ENCODE data around the gene NVL.
"Not testable (repeated sequence)": the region's sequence is repeated elsewhere in the genome, so short reads cannot be mapped to it uniquely, and the experiment has no call there.

NVL gene

DNA sequence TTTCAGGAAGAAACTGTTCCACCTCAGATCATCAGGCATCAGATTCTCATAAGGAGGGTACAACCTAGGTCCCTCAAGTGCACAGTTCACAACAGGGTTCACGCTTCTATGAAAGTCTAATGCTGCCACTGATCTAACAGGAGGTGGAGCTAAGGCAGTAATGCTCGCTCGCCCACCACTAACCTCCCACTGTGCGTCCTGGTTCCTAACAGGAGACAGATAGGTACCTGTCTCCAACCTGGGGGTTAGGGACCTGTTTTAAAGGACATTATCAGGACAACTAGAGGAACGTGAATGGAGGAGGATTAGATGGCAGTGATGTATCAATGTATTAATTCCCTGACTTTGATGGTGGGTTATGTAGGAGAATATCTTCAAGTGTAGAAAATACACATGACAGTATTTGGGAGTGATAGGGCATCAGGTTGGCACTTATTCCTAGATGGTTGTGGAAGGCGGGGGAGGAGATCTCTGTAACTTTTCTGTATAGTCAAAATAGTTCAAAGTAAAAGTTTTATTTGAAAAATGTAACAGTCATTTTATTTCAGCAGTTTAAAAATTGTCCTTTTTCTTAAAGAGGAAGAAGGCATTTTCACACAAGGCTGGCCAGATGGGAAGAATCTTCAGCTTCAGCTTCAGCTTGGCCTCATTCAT lies 103.0 kb downstream of the NVL start:
- DNase-seq: no peak

DNA sequence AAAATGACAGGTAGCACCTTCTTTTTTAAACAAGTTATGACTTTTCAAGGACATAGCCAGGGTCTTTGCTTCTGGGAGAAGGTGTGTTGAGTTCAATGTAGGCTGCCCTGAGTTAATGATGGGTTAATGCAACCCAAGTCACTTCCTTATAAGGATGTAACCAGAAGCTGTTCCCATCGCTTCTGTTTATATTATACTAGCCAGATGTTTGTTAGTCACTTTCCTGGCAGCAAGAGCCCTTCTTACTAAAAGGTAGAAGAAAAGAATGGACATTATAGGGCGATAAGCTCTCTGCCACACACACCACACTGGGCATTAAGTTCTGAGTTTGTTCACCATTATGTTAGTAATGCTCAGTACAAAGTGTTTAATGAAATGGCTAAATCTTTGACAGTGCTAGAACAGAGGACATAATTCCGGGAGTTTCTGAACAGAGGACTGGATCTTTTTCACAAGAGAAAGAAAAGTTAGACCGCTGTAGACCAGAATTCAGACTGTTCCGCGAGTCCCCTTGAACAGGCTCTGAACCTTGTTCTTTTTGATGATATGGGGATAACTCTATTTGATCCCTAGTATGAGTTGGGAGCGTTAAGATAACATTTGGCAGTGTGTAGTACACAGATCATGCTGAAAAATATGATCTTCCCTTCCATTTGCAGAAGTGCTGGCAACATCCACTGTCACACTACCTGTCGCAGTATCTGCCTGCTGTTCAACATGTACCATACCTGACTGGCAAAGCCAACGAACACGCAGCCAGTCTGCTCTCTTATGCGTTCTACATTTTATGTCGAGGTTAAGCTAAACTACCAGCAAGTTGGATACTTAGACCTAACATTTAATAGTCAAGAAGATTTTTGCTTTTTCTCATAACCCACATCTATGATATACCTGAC lies 105.9 kb downstream of the NVL start:
- no peak for DNase-seq

DNA sequence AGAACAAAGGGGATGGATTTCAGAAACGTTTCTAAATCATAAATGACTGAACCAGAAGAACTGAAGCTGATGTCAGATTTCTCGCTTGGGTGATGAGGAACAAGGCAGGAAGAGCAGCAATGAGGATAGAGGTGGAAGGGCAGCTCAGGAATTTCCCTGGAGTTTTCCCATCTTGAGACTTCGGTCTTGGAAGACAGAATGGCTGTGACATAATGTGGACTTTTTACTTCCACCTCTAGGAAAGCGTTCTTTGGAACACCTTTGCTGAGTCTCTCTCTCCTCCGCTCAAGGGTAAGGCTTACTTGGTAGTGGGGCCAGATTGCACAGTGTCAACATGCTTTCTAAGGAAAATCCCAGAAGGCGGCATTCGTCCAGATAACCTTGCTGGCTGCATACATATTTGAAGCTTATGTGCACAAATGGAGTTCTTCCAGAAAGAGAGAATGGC lies 110.3 kb downstream of the NVL start:
- DNase-seq: no peak

DNA sequence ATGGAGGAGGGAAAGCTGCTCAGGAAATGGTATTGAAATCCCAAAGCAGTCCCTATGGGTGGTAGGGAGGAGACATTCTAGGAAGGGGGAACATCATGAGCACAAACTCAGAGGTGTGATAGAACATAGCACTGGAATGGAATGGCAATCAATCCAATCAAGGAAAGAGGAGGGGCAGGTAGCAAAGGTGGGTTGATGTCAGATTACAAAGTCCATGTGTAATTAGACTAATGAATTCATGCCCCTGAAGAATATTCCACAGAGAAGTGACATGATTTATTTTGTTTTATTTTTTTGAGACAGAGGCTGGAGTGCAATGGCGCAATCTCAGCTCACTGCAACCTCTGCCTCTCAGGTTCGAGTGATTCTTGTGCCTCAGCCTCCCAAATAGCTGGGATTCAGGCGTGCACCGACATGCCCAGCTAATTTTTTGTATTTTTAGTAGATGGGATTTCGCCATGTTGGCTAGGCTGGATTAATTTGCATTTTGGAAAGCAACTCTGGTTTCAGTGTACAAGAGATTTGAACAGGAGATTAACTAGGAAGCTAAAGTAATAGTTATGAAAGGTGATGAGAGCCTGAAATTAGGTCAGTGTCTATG lies 110.9 kb downstream of the NVL start:
- DNase-seq: no peak

DNA sequence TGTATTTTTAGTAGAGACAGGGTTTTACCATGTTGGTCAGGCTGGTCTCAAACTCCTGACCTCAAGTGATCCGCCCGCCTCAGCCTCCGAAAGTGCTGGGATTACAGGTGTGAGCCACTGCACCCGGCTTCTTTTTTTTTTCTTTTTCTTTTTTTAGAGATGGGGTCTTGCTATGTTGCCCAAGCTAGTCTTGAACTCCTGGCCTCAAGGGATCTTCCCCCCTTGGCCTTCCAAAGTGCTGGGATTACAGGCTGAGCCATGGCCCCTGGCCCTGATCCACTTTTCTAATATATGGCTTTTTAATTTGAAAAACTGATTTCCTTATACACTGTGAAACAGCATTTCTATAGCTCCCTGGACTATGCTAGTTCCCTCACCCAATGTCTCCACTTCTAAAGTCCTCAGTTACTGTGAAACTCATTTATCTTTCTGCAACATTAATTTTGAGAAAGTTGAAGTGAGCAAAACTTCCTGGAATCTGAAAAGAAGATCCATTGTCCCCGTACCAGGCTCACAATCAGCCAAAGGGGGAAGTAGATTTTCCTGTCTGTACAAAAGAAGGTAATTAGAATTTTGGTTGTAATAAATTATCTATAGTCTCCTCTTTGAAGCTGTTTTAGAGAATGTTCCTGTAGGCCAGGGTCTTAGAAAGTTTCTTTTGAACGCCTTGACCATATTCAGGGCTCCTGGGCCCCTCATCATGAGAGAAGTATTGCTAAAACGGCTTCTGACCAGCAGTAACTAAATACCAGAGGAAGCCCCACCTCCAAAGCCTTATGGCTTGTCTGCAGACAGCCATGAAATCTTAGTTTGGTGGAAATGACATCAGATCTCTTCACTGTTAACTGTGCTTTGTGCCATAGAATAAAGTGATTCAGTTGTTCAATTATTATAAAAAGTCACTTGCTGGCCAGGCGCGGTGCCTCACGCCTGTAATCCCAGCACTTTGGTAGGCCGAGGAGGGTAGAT lies 112.0 kb downstream of the NVL start:
- DNase-seq: no peak

DNA sequence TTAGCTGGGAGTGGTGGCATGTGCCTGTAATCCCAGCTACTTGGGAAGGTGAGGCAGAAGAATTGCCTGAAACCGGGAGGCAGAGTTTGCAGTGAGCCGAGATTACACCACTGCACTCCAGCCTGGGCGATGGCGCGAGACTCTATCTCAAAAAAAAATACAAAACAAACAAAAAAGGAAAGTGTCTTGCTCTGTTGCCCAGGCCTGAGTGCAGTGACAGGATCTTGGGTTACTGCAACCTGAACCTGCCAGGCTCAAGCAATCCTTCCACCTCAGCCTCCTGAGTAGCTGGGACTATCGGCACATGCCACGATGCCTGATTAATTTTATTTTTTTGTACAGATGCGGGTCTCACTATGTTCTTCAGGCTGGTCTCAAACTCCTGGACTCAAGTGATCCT lies 113.6 kb downstream of the NVL start:
- DNase-seq: no peak

DNA sequence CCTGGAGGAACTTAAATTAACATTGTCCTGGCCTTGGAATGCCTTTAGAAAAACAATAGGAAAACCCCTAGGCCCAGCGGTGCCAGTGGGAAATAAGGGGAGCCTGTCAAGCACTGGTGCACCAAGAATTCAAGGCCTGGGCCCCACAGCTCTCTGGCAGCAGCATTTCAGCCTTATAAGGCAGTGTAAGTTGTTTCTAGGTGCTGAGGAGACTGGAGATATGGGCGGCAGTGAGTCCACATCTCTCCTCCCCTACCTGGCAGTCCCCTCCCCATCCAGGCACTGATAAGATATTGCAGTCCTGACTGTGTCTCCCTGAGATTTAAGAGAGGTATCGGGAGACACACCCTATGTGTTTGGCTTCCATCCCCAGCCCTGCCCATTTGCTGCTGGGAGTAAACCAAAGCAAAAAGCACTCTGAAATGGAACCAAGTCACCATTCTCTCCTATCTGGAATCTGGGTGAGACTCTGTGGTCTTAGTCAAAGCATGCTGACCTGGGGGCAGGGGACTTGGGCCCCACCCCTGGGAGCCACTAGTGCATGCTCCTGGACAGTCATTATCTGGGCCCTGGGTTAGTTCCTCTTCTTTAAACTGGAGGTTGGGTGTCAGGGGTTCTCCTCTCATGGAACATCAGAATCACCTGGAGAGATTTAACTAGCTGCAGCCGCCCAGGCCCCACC lies 116.4 kb downstream of the NVL start:
- no peak for DNase-seq

DNA sequence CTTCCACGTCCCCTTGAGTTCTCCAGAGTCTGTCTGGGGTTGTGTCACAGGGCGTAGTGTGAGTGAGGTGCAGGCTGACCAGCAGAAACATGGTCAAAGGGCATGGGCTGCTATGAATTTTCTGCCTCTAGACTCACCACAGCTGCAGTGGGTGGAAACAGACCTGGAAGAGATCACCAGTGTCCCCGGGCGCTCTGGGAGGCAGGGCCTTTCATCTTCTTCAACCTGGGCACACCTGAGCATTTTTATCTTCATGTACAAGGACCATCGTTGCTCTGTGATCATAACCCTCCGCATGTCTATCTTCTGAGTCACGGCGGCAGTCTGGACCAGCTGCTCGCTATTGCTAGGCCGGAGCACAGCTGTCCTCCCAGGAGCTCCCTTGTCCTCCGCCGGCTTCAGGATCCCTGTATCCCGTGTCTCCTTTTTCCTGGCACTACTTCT lies 117.3 kb downstream of the NVL start:
- no peak for DNase-seq

DNA sequence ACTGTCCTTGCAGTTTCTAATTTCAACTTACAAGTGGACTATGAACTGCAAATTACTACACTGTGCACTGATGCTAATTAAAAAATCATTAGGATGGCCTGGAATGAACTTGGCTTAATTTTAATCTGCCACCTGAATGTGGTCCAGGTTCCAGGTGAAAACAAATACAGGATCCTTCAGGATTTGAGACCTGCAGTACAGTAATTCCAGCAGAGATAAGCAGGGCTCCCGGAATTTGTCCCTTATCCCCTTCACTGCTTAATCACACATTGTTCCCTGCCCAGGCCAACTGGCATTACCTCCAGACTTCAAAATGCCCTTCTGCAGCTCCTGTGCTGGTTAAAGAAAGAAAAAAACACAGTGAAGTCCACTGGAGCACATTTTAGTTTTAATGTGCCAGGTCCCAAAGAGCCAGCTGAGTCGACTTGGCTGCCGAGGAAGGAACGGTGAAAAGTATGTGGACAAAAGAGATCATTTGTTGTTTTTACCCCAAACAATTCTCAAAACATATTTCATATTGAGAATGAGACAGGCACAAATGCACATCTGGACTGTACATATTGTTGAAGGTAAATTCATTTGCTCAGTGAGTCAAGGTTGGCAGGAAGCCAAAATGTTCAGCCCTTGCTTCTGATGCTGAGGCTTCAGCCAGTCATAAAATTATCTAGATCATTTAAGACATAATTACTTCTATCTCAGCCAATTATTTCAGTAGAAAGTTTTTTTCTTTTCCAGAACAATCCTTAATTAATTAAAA lies 118.6 kb downstream of the NVL start:
- no peak for DNase-seq

DNA sequence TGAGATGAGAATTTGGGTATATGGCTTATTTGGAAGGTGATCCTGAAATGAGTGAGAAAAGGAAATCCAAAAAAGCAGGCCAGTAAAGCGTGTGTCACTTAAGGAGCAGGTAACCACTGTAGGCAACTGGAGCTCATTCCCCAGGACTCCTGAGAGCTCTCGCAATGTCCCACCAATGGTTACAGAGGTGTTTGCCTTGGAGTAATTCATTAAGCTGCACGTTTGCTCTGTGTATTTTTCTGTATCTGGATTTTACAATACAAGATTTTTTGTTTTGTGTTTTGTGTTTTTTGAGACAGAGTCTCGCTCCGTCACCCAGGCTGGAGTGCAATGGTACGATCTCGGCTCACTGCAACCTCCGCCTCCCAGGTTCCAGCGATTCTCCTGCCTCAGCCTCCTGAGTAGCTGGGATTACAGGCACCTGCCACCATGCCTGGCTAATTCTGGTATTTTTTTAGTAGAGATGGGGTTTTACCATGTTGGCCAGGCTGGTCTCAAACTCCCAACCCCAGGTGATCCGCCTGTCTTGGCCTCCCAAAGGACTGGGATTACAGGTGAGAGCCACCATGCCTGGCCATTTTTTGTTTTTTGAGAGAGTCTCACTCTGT lies 123.9 kb downstream of the NVL start:
- DNase-seq: not testable (repeated sequence)

DNA sequence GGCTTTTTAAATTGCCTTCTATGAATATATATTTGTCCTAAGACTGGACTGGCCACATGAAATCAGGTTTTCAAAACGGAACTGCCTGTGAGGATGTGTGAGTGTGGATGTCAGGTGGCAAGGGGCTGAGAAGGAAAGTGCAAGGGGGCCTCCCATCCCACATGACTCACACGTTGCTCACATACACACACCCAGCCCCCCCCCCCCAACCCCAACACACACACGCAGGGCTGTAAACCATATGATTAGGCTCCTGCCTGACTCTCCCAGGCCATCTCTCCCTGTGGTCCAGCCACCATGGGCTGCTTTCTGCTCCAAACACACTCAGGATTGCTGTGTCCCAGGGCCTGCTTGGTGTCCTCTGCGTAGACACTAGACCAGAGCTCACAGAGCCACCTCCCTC lies 124.5 kb downstream of the NVL start:
- DNase-seq: no peak

DNA sequence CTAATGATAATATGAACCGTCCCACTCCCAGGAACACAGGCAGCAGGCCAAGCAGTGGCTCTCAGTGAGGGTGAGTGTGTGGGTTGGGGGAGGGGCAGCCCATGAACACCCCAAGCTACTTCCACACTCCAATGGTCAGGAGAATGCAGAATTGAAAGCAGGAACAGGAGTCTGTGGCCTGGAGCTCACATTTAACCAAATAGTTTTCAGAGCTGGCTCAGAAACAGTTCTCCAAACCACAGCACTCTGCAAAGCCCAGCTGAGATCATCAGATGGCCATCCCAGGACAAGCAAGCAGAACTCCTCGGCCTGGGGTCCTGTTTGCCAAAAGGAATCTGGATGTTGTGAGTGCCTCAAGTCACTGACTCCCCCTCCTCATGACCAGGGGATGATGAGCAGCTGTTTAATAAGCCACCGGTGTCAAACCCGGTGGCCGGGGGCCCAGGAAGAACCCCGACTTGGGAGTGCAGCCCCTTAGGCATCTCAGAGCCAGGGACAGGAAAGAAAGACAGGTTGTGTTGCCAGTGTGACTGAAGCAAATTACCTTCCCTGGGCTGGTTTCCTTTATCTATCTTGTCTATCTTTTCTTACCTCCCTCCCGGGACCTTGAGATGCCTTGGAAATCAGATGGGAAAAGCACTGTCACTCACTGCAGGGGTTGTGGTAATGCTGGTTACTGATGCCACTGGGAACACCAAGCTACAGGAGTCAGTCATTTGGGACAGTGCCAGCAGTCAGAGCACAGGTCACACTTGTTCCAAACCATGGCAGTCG lies 126.5 kb downstream of the NVL start:
- DNase-seq: no peak

DNA sequence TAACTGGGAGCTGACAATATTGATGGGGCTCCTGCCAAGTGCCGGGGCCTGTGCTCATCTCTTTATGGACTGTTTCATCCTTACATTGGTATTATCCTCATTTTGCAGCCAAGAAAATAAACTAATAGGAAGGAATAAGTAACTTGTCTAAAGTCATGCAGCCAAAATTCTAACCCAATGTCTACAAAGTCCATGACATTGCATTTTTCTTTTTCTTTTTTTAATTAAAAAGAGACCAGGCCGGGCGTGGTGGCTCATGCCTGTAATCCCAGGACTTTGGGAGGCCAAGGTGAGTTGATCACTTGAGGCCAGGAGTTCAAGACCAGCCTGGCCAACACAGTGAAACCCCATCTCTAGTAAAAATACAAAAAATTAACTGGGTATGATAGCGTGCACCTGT lies 128.1 kb downstream of the NVL start:
- DNase-seq: no peak

DNA sequence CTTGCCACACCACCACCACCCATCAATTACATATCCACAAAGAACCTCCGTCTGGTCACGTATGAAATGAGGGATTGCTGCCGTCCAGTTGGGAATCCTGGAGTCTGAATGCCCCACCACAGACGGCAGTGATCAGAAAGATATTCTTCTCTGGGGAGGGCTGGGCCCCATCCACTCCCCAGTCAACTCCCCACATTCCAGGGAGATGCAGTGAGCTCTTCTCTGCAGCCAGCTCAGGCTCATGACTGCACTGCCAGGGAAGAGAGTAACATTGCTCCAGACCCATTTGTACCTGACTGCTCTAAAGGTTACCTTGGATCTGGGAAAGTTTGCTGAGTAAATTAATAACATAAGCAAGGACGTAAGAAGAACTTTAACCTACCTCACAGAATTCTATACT lies 128.6 kb downstream of the NVL start:
- no peak for DNase-seq

DNA sequence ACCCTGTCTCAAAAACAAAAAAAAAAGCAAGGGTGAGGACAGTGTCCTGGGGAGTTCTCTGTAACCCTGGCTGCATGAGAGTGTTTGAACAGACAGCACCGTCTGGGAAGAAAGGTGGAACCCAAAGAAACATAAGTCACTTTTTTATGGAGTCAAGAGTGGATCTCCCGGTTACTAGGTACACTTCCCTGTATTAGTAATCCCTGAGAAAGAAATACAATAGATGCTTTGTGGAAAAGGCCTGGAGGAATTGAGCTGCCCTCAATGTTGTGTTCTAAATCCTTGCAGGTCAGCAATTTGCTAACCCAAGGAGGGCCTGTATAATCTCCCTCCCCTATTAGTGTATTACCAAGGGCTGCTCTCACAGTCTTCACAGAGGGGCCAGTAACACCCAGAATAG lies 130.3 kb downstream of the NVL start:
- DNase-seq: no peak

DNA sequence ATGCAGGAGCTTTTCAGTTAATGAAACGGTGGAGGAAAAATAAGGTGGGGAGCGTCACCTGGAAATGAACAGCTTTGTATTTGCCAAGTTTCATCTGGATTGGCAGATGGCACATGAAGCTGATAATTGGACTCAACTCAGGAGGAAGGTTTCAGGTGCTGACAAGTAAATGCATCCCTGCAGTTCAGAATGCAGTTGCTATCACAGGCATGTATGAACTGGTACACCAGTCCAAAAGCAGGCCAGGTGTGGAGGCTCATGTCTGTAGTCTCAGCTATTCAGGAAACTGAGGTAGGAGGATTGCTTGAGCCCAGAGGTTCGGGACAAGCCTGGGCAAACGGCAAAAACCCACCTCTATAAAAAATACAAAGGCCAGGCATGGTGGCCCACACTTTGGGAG lies 131.4 kb downstream of the NVL start:
- DNase-seq: no peak

DNA sequence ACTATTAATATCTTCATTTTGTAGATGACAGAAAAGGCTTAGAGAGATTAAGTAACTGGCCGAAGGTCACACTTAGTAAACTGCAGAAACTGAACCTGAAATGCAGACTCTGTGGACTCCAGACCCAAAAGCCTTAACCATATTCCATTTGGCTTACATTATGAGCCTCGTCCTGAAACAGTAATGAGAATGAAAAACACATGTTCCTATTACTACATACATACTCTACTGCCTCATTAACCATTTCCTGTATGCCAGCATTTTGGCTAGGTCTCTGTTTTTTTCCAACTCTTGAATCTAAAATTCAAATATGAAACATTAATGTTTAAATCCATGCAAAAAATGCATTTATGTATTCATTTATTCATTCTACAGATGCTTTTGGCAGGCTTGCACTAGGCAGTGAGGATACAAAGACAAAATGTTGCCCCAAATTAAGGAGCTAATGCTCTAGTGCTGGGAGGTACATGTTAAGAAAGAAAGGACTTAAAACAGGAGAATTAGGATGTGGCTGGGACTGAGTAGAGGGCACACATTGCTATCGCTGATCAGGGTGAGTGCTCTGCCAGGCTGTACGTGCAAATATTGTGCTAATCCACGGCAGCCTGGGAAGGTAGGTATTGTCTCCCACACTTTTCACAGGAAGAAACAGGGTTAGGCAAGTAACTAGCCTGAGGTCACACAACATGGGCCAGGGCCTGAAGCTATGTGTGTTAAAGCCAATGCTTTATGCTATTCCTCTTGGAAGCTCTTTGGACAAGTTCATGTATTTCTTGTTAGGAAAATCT lies 133.0 kb downstream of the NVL start:
- DNase-seq: no peak

DNA sequence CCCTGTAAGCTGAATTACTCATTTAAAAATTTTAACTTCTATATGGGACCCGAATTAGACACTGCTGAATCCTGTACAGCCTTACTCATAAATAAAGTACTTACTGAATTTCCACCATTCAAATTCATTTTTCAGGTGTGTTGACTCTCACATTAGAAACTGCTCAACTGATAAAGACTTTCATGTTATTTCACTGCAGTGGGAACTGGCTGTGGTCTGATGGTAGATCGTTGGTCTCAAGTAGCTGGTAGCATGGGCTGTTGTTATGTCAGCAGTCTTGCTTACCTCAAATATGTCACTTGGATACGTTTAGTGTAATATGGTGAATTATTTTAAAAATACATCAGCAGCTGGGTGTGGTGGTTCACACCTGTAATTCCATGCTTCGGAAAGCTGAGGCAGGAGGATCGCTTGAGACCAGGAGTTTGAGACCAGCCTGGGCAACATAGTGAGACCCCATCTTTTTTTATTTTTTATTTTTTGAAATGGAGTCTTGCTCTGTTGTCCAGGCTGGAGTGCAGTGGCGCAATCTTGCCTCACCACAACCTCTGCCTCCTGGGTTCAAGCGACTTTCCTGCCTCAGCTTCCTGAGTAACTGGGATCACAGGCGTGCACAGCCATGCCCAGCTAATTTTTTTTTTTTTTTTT lies 136.5 kb downstream of the NVL start:
- no peak for DNase-seq
